OCI-LY7 (cell line): ENCODE data around the gene NRCAM. TPM values are rescaled to one million over a fixed set of nuclear protein-coding genes. Genes with fewer than 3 reads are reported as not detected.

Source experiments
- BruUV-seq: library from RNA; stranded (reverse); fragments of 400-500 nt; replicated peaks from 2 replicates; lab custom pipeline; 2021; lab: Mats Ljungman, UMichigan
- CTCF ChIA-PET: fragments of 300-600 bp; sonication (Branson Sonifier 250); formaldehyde crosslinking; loops from one replicate; lab custom pipeline; 2022; ENCODE audit warnings: antibody characterized with exemption; ENCODE audit not compliant: unreplicated experiment; lab: Charles Lee
- POLR2A ChIA-PET: fragments of 300-600 bp; sonication (Branson Sonifier 250); formaldehyde crosslinking; loops from one replicate; lab custom pipeline; 2022; ENCODE audit warnings: antibody characterized with exemption; lab: Charles Lee
- DNase-seq: peaks from one replicate; pipeline ENCODE4 v3.0.0-alpha.2; 2015; ENCODE audit warnings: low spot score
- H2AFZ ChIP-seq: fragments of 200-600 bp; sonication (generic), shearing (Covaris generic); 2 replicates; pipeline ENCODE4 v1.6.1; 2014; ENCODE audit warnings: mild to moderate bottlenecking, antibody characterized with exemption, low read length, moderate library complexity
- H3K27ac ChIP-seq: fragments of 200-600 bp; sonication (generic); 2 replicates; pipeline ENCODE4 v1.5.1; 2014; ENCODE audit warnings: mixed run types, low read depth, mild to moderate bottlenecking, moderate library complexity, low read length, inconsistent platforms; ENCODE audit not compliant: poor library complexity, severe bottlenecking
- H3K36me3 ChIP-seq: fragments of 200-600 bp; sonication (generic); 2 replicates; pipeline ENCODE4 v1.6.1; 2014; ENCODE audit warnings: mild to moderate bottlenecking, antibody characterized with exemption, low read length, moderate library complexity, mixed read lengths; ENCODE audit not compliant: insufficient read depth
- H3K4me1 ChIP-seq: fragments of 200-600 bp; sonication (generic); 2 replicates; pipeline ENCODE4 v1.5.1; 2014; ENCODE audit warnings: mild to moderate bottlenecking, low read length; ENCODE audit not compliant: insufficient read depth, poor library complexity, severe bottlenecking
- H3K4me2 ChIP-seq: fragments of 200-600 bp; sonication (generic); 2 replicates; pipeline ENCODE4 v1.6.1; 2014; ENCODE audit warnings: mild to moderate bottlenecking, low read length
- H3K4me3 ChIP-seq: fragments of 200-600 bp; sonication (generic); 2 replicates; pipeline ENCODE4 v1.5.1; 2014; ENCODE audit warnings: mild to moderate bottlenecking, low read depth, low read length; ENCODE audit not compliant: poor library complexity, severe bottlenecking
- H3K79me2 ChIP-seq: fragments of 200-600 bp; sonication (generic); 2 replicates; pipeline ENCODE4 v1.6.1; 2016; ENCODE audit warnings: low read depth, mild to moderate bottlenecking, low read length, moderate library complexity, mixed read lengths; ENCODE audit not compliant: insufficient read depth
- H3K9me2 ChIP-seq: fragments of 200-600 bp; sonication (generic); 2 replicates; pipeline ENCODE4 v1.6.1; 2016; ENCODE audit warnings: mild to moderate bottlenecking, low read length, mixed read lengths; ENCODE audit not compliant: insufficient read depth
- H3K9me3 ChIP-seq: fragments of 200-600 bp; sonication (generic); 2 replicates; pipeline ENCODE4 v1.6.1; 2014; ENCODE audit warnings: mild to moderate bottlenecking, mixed run types, low read length, mixed read lengths
- H4K20me1 ChIP-seq: fragments of 200-600 bp; sonication (generic); 2 replicates; pipeline ENCODE4 v1.6.1; 2014; ENCODE audit warnings: mild to moderate bottlenecking, antibody characterized with exemption, low read length, moderate library complexity, mixed read lengths; ENCODE audit not compliant: insufficient read depth
- EZH2phosphoT487 ChIP-seq: fragments of 200-600 bp; sonication (generic); IDR thresholded peaks from 2 replicates; pipeline ENCODE4 v1.6.1; 2018; ENCODE audit warnings: low read depth, borderline replicate concordance, mild to moderate bottlenecking, mixed run types, antibody characterized with exemption, low read length, moderate library complexity, mixed read lengths
- intact Hi-C: fragments of 100-400 bp; cut with micrococcal nuclease; formaldehyde crosslinking; loops from one replicate; pipeline ENCODE4 v1.10.0; 2022; ENCODE audit not compliant: unreplicated experiment
- total RNA-seq, 2 experiments: library from RNA; depleted of rRNA in 1 of 2; stranded (reverse); fragments of >200 nt in 1 of 2; shearing (Covaris generic) in 1 of 2; gene quantifications; 2 replicates each; pipeline ENCODE4 v1.2.3, GENCODE V29; 2014 to 2022
- TF ChIP-seq, protein P1 (sequence below): fragments of 200-600 bp; sonication (generic); conservative IDR thresholded peaks from 2 replicates; pipeline ENCODE4 v1.5.1; 2014; ENCODE audit warnings: mild to moderate bottlenecking, antibody characterized with exemption, low read length, moderate library complexity, mixed read lengths

Gene NRCAM
- total RNA-seq, 2 experiments from 2014 or later: not detected

DNA sequence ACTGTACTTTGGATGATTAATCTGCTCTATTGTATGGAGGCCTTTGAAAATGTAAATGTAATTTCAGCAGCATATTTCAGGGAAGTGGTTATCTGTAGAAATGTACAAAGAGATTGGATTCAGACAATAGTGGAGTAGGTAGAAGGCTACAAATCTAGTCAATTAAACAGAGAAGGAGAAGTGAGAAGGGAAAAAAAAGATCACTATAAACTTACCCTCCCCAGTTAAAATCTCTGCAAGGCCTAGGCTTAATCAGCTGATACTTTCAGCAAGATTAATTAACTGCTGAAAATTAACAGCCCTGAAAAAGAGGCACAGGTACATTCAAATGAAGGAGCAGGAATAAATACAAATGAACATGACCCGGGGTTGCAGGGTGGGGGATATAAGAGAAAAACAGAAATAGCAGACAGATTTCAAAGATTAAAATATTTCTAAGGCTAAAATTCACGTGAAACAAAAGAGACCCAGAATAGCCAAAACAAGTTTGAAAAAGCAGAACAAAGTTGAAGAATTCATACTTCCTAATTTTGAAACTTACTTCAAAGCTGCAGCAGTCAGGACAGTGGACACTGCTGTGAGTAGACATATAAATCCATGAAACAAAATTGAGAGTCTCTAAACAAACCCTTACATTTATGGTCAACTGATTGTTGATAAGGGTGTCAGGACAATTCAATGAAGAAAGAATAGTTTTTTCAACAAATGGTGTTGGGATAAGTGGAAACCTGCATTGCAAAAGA lies 96.0 kb downstream of the NRCAM start:
- Histone ChIP-seq H3K4me2 (no peak overlapping the region), H2AFZ (no peak overlapping the region), H3K4me1 (no peaks in the 10 kb centered on the region), H3K4me3 (no peak overlapping the region), H3K9me3 (no peaks in the 10 kb centered on the region), H4K20me1 (no peaks in the 10 kb centered on the region), H3K79me2 (no peaks in the 10 kb centered on the region), H3K36me3 (no peaks in the 10 kb centered on the region), H3K9me2 (no peaks in the 10 kb centered on the region), H3K27ac (no peak overlapping the region)
- ChIA-PET CTCF (no interaction called here), POLR2A (interaction anchor here (0.6 kb wide), 1 partner anchor 113 kb away, joined by 3 read pairs; no protein-coding TSS in a partner anchor)
- intact Hi-C loops: no loop called here
- no peak for TF ChIP-seq EZH2phosphoT487
- TF ChIP-seq, protein P1, sequence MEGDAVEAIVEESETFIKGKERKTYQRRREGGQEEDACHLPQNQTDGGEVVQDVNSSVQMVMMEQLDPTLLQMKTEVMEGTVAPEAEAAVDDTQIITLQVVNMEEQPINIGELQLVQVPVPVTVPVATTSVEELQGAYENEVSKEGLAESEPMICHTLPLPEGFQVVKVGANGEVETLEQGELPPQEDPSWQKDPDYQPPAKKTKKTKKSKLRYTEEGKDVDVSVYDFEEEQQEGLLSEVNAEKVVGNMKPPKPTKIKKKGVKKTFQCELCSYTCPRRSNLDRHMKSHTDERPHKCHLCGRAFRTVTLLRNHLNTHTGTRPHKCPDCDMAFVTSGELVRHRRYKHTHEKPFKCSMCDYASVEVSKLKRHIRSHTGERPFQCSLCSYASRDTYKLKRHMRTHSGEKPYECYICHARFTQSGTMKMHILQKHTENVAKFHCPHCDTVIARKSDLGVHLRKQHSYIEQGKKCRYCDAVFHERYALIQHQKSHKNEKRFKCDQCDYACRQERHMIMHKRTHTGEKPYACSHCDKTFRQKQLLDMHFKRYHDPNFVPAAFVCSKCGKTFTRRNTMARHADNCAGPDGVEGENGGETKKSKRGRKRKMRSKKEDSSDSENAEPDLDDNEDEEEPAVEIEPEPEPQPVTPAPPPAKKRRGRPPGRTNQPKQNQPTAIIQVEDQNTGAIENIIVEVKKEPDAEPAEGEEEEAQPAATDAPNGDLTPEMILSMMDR: no peak
- no peak for DNase-seq
- no TSS peak for BruUV-seq

DNA sequence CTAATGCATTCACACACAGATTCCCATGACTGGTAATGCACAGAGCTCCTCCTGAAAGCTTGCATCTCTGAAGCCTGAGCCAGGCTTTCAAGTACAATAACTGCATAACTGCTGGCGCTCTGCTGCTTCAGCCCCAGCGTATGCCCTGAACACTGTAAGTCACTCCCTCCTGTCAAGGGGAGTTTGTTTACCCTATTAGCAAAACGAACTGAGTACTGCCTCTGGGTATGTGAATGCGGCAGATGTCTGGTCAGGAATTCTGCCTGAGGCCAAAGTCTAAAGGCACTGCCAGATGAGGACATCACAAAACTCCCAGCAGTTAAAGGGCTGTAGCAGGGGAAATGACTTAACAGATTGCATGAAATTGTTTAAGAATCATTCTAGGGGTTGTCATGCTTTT lies 97.7 kb downstream of the NRCAM start:
- BruUV-seq: no TSS peak
- H3K79me2 ChIP-seq: no peaks in the 10 kb centered on the region
- H2AFZ ChIP-seq: no peak overlapping the region
- no peaks in the 10 kb centered on the region for H4K20me1 ChIP-seq
- no peak for DNase-seq
- intact Hi-C loops: no loop called here
- TF ChIP-seq, protein P1: no peak
- TF ChIP-seq EZH2phosphoT487: no peak
- no peaks in the 10 kb centered on the region for H3K4me1 ChIP-seq
- H3K9me2 ChIP-seq: no peaks in the 10 kb centered on the region
- H3K9me3 ChIP-seq: no peaks in the 10 kb centered on the region
- POLR2A ChIA-PET: interaction anchor here (0.7 kb wide), 1 partner anchor 15 kb away, joined by 4 read pairs; no protein-coding TSS in a partner anchor
- no peak overlapping the region for H3K27ac ChIP-seq
- no peak overlapping the region for H3K4me3 ChIP-seq
- H3K36me3 ChIP-seq: no peaks in the 10 kb centered on the region
- no peak overlapping the region for H3K4me2 ChIP-seq
- CTCF ChIA-PET: no interaction called here

DNA sequence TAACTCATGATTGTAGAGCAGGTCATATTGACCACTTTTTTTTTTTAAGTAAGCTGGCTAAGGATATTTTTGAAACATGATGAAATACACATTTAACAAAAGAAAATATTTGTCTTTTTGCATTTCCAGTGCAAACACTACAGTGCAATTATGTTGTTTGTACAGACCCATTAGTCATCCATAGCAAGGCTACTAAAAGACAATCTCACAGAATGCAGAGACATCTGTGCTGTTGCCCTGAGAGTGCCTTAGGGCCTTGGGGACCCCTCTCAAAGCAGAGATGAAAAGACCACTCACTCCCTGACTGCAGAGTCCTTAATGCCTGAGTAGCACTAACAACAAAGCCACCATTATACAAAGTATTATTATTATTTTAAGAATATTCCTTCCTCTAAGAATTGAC lies 104.5 kb downstream of the NRCAM start:
- Histone ChIP-seq H3K4me3 (no peak overlapping the region), H2AFZ (no peak overlapping the region), H3K9me2 (no peaks in the 10 kb centered on the region), H3K36me3 (no peaks in the 10 kb centered on the region), H3K4me2 (no peak overlapping the region), H3K79me2 (no peaks in the 10 kb centered on the region), H3K9me3 (no peaks in the 10 kb centered on the region), H3K4me1 (no peaks in the 10 kb centered on the region), H4K20me1 (no peaks in the 10 kb centered on the region), H3K27ac (no peak overlapping the region)
- BruUV-seq: no TSS peak
- no peak for DNase-seq
- POLR2A ChIA-PET: interaction anchor here (0.6 kb wide), 1 partner anchor 1596 kb away, joined by 6 read pairs; no protein-coding TSS in a partner anchor
- CTCF ChIA-PET: no interaction called here
- TF ChIP-seq EZH2phosphoT487: no peak
- TF ChIP-seq, protein P1: no peak
- intact Hi-C loops: no loop called here
